Stimulated activated CD8-positive, alpha-beta memory T cell treated with anti-CD3 and anti-CD28 coated beads, Interleukin-2, amount 100 ng/mL, for 1 hour (primary cell): Measurements from ENCODE around the gene EFCAB7.
"Not testable (repeated sequence)": the region's sequence is repeated elsewhere in the genome, so short reads cannot be mapped to it uniquely, and the experiment has no call there.

Experiments
- DNase-seq, 2 donors: peaks; one replicate each; pipeline ENCODE4 v3.0.0-alpha.2; 2020; ENCODE audit warnings: low read depth in 2 of 2

EFCAB7 gene

GRCh38 chr1:63555480-63555879, 32.2 kb downstream of the EFCAB7 start:
- no peak for DNase-seq

GRCh38 chr1:63557365-63557987, 34.2 kb downstream of the EFCAB7 start:
- no peak for DNase-seq

- DNase-seq = no peak
Measured at GRCh38 chr1:63559357-63559756, 36.0 kb downstream of the EFCAB7 start.

- no peak for DNase-seq
Measured at GRCh38 chr1:63563745-63564144, 40.4 kb downstream of the EFCAB7 start.

- no peak for DNase-seq
Measured at GRCh38 chr1:63569068-63569467, 45.7 kb downstream of the EFCAB7 start.

GRCh38 chr1:63569640-63570316, 46.5 kb downstream of the EFCAB7 start:
- no peak for DNase-seq

GRCh38 chr1:63572686-63573085, 49.4 kb downstream of the EFCAB7 start:
- not testable (repeated sequence) for DNase-seq

- not testable (repeated sequence) for DNase-seq
Measured at GRCh38 chr1:63574203-63574796, 51.0 kb downstream of the EFCAB7 start.

- no peak for DNase-seq
Measured at GRCh38 chr1:63575340-63575826, 52.1 kb downstream of the EFCAB7 start.

- DNase-seq = not testable (repeated sequence)
Measured at GRCh38 chr1:63586326-63586725, 63.0 kb downstream of the EFCAB7 start.

- no peak for DNase-seq
Measured at GRCh38 chr1:63590166-63590560, 66.8 kb downstream of the EFCAB7 start.

- DNase-seq = no peak
Measured at GRCh38 chr1:63592536-63593302, 69.4 kb downstream of the EFCAB7 start.

- peak; percentile 39 to 59 for DNase-seq
Measured at GRCh38 chr1:63593303-63593885, 70.1 kb downstream of the EFCAB7 start, which contains the start of gene PGM1. Gene PGM1, plus strand, starts transcription at chr1:63593411. Its CDS starts 78 bp downstream, at chr1:63593489.

GRCh38 chr1:63593886-63594605, 70.7 kb downstream of the EFCAB7 start:
- DNase-seq = peak; percentile 26 to 56

- no peak for DNase-seq
Measured at GRCh38 chr1:63595435-63595834, 72.1 kb downstream of the EFCAB7 start.

GRCh38 chr1:63599799-63600198, 76.5 kb downstream of the EFCAB7 start:
- no peak for DNase-seq

GRCh38 chr1:63600248-63600647, 76.9 kb downstream of the EFCAB7 start:
- DNase-seq = no peak

GRCh38 chr1:63601061-63601460, 77.7 kb downstream of the EFCAB7 start:
- DNase-seq = no peak

GRCh38 chr1:63601463-63601862, 78.1 kb downstream of the EFCAB7 start:
- DNase-seq = no peak

- no peak for DNase-seq
Measured at GRCh38 chr1:63601912-63602311, 78.6 kb downstream of the EFCAB7 start.

- DNase-seq = no peak
Measured at GRCh38 chr1:63602629-63603028, 79.3 kb downstream of the EFCAB7 start.
